Astrocyte (in vitro differentiated cells and primary cell): Measurements from ENCODE around the gene SUSD2. TPM values are rescaled to one million over a fixed set of nuclear protein-coding genes. Genes with fewer than 3 reads are reported as not detected.

Experiments used
- DNase-seq: peaks from one replicate; pipeline ENCODE4 v3.0.0-alpha.2; 2010; ENCODE audit warnings: low read depth
- FAIRE-seq: peaks from 2 replicates; lab custom pipeline; 2011; peaks lifted over from hg19 to GRCh38; lab: Jason Lieb, UNC
- H2AFZ ChIP-seq: 2 replicates; pipeline ENCODE4 v1.6.0; 2012; ENCODE audit warnings: low read depth, low read length, inconsistent platforms
- H3K27ac ChIP-seq: 2 replicates; pipeline ENCODE4 v1.5.1; 2011; ENCODE audit warnings: low read depth, low read length, inconsistent platforms
- H3K27me3 ChIP-seq: 2 replicates; pipeline ENCODE4 v1.6.0; 2011; ENCODE audit warnings: low read length, inconsistent platforms; ENCODE audit not compliant: insufficient read depth
- H3K36me3 ChIP-seq: 2 replicates; pipeline ENCODE4 v1.5.1; 2011; ENCODE audit warnings: low read length, inconsistent platforms; ENCODE audit not compliant: insufficient read depth
- H3K4me1 ChIP-seq: 2 replicates; pipeline ENCODE4 v1.5.1; 2011; ENCODE audit warnings: low read length, inconsistent platforms; ENCODE audit not compliant: insufficient read depth
- H3K4me2 ChIP-seq: 2 replicates; pipeline ENCODE4 v1.6.0; 2012; ENCODE audit warnings: low read length, inconsistent platforms
- H3K4me3 ChIP-seq: 2 replicates; pipeline ENCODE4 v1.5.1; 2011; ENCODE audit warnings: low read depth, mild to moderate bottlenecking, low read length, inconsistent platforms; ENCODE audit not compliant: insufficient read depth
- H3K79me2 ChIP-seq: 2 replicates; pipeline ENCODE4 v1.6.0; 2012; ENCODE audit warnings: mild to moderate bottlenecking, low read length, inconsistent platforms; ENCODE audit not compliant: insufficient read depth
- H3K9ac ChIP-seq: 2 replicates; pipeline ENCODE4 v1.6.0; 2012; ENCODE audit warnings: mild to moderate bottlenecking, low read length, inconsistent platforms
- H3K9me3 ChIP-seq: 2 replicates; pipeline ENCODE4 v1.5.1; 2012; ENCODE audit warnings: low read depth, mild to moderate bottlenecking, low read length, inconsistent platforms; ENCODE audit not compliant: insufficient read depth
- H4K20me1 ChIP-seq: 2 replicates; pipeline ENCODE4 v1.6.0; 2012; ENCODE audit warnings: low read length, inconsistent platforms; ENCODE audit not compliant: insufficient read depth
- H3K27ac Mint-ChIP-seq: one replicate; pipeline ENCODE4 v1.8.0; 2021; ENCODE audit warnings: mild to moderate bottlenecking, mixed read lengths; ENCODE audit not compliant: unreplicated experiment
- H3K27me3 Mint-ChIP-seq: one replicate; pipeline ENCODE4 v1.8.0; 2021; ENCODE audit warnings: low read depth, mixed read lengths; ENCODE audit not compliant: unreplicated experiment
- H3K36me3 Mint-ChIP-seq: one replicate; pipeline ENCODE4 v1.8.0; 2021; ENCODE audit warnings: low read depth, mixed read lengths; ENCODE audit not compliant: unreplicated experiment
- H3K4me1 Mint-ChIP-seq: one replicate; pipeline ENCODE4 v1.8.0; 2021; ENCODE audit warnings: low read depth, mixed read lengths; ENCODE audit not compliant: unreplicated experiment
- H3K4me3 Mint-ChIP-seq: one replicate; pipeline ENCODE4 v1.8.0; 2021; ENCODE audit warnings: mild to moderate bottlenecking, moderate library complexity, mixed read lengths; ENCODE audit not compliant: unreplicated experiment
- H3K9me3 Mint-ChIP-seq: one replicate; pipeline ENCODE4 v1.8.0; 2021; ENCODE audit warnings: mild to moderate bottlenecking, mixed read lengths; ENCODE audit not compliant: unreplicated experiment
- EZH2 ChIP-seq: IDR thresholded peaks from 2 replicates; pipeline ENCODE4 v1.6.1; 2012; ENCODE audit warnings: mild to moderate bottlenecking, low read length, inconsistent platforms; ENCODE audit not compliant: insufficient read depth
- total RNA-seq: library from RNA; stranded (reverse); gene quantifications from 2 replicates; pipeline ENCODE4 v1.2.1, GENCODE V29; 2021
- TF ChIP-seq, protein P1 (sequence below): IDR thresholded peaks from 2 replicates; pipeline ENCODE4 v1.5.1; 2011; ENCODE audit warnings: low read depth, mild to moderate bottlenecking, inconsistent platforms, low read length, moderate library complexity; ENCODE audit not compliant: insufficient read depth

SUSD2 gene
- total RNA-seq, 1 donor from 2014 or later = 0.77 TPM

DNA sequence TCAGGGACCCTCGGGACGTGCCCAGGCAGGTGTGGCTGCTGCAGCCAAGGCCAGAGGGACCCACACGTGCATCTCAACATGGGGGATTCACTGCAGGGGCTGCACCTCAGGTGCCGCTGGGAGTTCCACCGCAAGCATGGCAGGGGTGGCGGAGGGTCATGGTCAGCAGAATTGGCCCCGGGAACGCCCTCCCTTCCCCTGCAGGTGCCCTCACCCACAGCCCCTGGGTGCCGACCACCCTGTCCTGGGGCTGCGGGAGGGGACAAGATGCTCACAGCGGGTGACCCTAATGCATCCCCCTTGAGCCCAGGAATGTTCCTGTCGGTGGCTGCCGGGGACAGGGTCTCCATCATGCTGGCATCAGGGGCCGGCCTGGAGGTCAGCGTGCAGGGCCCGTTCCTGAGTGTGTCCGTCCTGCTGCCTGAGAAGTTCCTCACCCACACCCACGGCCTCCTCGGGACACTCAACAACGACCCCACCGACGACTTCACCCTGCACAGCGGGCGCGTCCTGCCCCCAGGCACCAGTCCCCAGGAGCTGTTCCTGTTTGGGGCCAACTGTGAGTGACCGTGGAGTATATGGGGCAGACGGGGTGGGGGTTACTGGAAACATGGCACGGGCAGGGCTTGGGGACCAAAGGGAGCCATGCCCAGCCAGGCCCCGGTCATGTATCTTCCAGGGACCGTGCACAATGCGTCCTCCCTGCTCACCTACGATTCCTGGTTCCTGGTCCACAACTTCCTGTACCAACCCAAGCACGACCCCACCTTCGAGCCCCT lies 5.8 kb downstream of the SUSD2 start:
- FAIRE-seq = no peak
- Mint-ChIP-seq H3K27ac (no peak overlapping the region), H3K4me1 (peaks cover 1% of the 10 kb centered on the region), H3K4me3 (no peak overlapping the region), H3K36me3 (peaks cover 3% of the 10 kb centered on the region), H3K27me3 (peaks cover 9% of the 10 kb centered on the region), H3K9me3 (no peaks in the 10 kb centered on the region)
- Histone ChIP-seq H3K27ac (no peak overlapping the region), H3K27me3 (no peaks in the 10 kb centered on the region), H3K9ac (no peak overlapping the region), H3K79me2 (no peaks in the 10 kb centered on the region), H3K4me1 (peaks cover 2% of the 10 kb centered on the region), H3K4me3 (no peak overlapping the region), H2AFZ (no peak overlapping the region), H3K9me3 (no peaks in the 10 kb centered on the region), H3K4me2 (no peak overlapping the region), H4K20me1 (no peaks in the 10 kb centered on the region), H3K36me3 (no peaks in the 10 kb centered on the region)
- no peak for TF ChIP-seq EZH2
- TF ChIP-seq, protein P1, sequence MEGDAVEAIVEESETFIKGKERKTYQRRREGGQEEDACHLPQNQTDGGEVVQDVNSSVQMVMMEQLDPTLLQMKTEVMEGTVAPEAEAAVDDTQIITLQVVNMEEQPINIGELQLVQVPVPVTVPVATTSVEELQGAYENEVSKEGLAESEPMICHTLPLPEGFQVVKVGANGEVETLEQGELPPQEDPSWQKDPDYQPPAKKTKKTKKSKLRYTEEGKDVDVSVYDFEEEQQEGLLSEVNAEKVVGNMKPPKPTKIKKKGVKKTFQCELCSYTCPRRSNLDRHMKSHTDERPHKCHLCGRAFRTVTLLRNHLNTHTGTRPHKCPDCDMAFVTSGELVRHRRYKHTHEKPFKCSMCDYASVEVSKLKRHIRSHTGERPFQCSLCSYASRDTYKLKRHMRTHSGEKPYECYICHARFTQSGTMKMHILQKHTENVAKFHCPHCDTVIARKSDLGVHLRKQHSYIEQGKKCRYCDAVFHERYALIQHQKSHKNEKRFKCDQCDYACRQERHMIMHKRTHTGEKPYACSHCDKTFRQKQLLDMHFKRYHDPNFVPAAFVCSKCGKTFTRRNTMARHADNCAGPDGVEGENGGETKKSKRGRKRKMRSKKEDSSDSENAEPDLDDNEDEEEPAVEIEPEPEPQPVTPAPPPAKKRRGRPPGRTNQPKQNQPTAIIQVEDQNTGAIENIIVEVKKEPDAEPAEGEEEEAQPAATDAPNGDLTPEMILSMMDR = no peak
- no peak for DNase-seq

DNA sequence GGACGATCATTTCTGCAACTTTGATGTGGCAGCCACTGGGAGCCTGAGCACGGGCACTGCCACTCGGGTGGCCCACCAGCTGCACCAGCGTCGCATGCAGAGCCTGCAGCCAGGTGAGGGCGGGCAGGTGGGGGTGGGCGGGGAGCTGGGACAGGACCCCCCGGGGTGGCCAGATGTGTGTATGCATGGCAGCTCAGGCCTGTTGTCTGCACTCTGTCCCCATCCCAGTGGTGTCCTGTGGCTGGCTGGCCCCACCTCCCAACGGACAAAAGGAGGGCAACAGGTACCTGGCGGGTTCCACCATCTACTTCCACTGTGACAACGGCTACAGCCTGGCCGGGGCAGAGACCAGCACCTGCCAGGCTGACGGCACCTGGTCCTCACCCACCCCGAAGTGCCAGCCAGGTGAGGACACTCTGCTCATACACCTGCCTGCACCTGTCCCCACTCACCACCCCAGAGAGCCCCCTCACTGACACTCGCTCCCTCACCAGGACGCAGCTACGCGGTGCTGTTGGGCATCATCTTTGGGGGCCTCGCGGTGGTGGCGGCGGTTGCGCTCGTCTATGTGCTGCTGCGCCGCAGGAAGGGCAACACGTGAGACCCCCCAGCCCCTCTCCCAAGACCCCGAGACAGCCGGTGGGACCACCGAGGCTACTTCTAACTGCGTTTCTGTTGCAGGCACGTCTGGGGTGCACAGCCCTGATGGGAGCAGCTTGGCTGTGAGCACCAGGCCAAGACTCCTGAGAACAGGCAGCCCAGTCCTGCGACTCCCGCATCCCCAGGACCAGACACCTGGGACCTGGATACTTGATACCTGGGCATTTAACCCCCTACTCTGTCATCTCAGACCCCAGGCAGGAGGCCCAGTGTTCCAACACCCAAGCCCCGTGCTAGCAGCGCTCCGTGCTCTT lies 6.7 kb downstream of the SUSD2 start:
- Histone ChIP-seq H3K9me3 (no peaks in the 10 kb centered on the region), H3K4me3 (no peak overlapping the region), H3K27me3 (no peaks in the 10 kb centered on the region), H3K36me3 (no peaks in the 10 kb centered on the region), H3K4me2 (no peak overlapping the region), H2AFZ (no peak overlapping the region), H3K9ac (no peak overlapping the region), H3K27ac (no peak overlapping the region), H3K4me1 (peaks cover 2% of the 10 kb centered on the region), H3K79me2 (no peaks in the 10 kb centered on the region), H4K20me1 (no peaks in the 10 kb centered on the region)
- DNase-seq (no peak), FAIRE-seq (no peak)
- peaks cover 1% of the 10 kb centered on the region for H3K4me1 Mint-ChIP-seq
- peaks cover 9% of the 10 kb centered on the region for H3K27me3 Mint-ChIP-seq
- H3K4me3 Mint-ChIP-seq = no peak overlapping the region
- peaks cover 3% of the 10 kb centered on the region for H3K36me3 Mint-ChIP-seq
- TF ChIP-seq EZH2 = no peak
- TF ChIP-seq, protein P1 = no peak
- no peak overlapping the region for H3K27ac Mint-ChIP-seq
- no peaks in the 10 kb centered on the region for H3K9me3 Mint-ChIP-seq
